BE2C (cell line): ENCODE data around the gene LARP1B.
"Not testable (repeated sequence)": the region's sequence is repeated elsewhere in the genome, so short reads cannot be mapped to it uniquely, and the experiment has no call there.

Experiments
- DNase-seq: peaks from one replicate; pipeline ENCODE4 v3.0.0-alpha.2; 2020
- H3K27me3 ChIP-seq: fragments of 250-450 bp; sonication (Bioruptor Pico); 2 replicates; pipeline ENCODE4 v1.5.1; 2020; ENCODE audit warnings: mild to moderate bottlenecking
- H3K36me3 ChIP-seq: fragments of 250-450 bp; sonication (Bioruptor Pico); 2 replicates; pipeline ENCODE4 v1.5.1; 2020; ENCODE audit warnings: mild to moderate bottlenecking
- H3K4me1 ChIP-seq: fragments of 250-450 bp; sonication (Bioruptor Pico); 2 replicates; pipeline ENCODE4 v1.5.1; 2020
- H3K4me3 ChIP-seq: 2 replicates; pipeline ENCODE4 v1.5.1; 2011; ENCODE audit warnings: low read depth, low read length
- H3K9me3 ChIP-seq: fragments of 250-450 bp; sonication (Bioruptor Pico); 2 replicates; pipeline ENCODE4 v1.5.1; 2020
- CTCF ChIP-seq: IDR thresholded peaks from 2 replicates; pipeline ENCODE4 v1.5.1; 2012; ENCODE audit warnings: mild to moderate bottlenecking, low read depth, low read length

LARP1B gene

DNA sequence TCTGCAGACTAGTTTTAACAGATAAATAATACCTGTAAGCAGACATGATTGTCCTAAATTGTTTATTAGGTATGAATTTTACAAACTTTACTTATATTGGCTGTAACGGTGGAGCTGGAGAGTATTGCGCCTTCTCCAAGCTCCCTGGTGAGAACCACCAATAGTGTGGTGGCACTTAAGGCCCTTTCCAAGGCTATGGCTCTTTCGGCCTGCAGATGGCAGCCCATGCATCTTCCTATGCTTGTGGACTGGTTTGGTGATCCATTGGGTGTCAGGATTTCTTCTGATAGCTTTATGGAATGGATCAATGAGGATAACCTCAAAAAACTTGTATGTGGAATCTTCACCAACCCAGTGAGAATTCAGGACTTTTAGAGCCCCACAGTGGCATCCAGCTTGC lies 7.8 kb downstream of the LARP1B start:
- Histone ChIP-seq H3K9me3 (no peaks in the 10 kb centered on the region), H3K36me3 (no peaks in the 10 kb centered on the region), H3K4me3 (no peak overlapping the region), H3K27me3 (no peaks in the 10 kb centered on the region), H3K4me1 (no peaks in the 10 kb centered on the region)
- TF ChIP-seq CTCF = peak; percentile 76
- peak; percentile 53 for DNase-seq

- no peak for TF ChIP-seq CTCF
- Histone ChIP-seq H3K27me3 (no peaks in the 10 kb centered on the region), H3K4me1 (no peaks in the 10 kb centered on the region), H3K9me3 (no peaks in the 10 kb centered on the region), H3K36me3 (peaks cover 6% of the 10 kb centered on the region; the same call in 1 of the 2 replicates), H3K4me3 (no peak overlapping the region)
- no peak for DNase-seq
Observed at GRCh38 chr4:128076464-128076863, 15.4 kb downstream of the LARP1B start.

DNA sequence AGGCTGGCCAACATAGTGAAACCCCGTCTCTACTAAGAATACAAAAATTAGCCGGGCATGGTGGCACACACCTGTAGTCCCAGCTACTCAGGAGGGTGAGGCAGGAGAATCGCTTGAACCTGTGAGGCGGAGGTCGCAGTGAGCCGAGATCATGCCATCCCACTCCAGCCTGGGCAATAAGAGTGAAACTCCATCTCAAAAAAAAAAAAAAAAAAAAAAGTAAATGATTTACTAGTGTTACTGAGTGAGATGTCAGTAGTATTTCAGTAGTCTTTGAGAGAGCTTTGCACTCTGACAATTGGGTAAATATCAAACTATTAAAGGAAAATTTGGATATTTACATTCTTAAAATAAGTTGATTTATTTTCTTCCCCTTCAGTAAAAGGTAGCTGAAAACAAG lies 34.2 kb downstream of the LARP1B start:
- not testable (repeated sequence) for H3K27me3 ChIP-seq, H3K4me3 ChIP-seq, H3K4me1 ChIP-seq, DNase-seq, H3K9me3 ChIP-seq, H3K36me3 ChIP-seq

GRCh38 chr4:128107766-128108165 lies 46.7 kb downstream of the LARP1B start:
- H3K4me3 ChIP-seq = no peak overlapping the region
- no peaks in the 10 kb centered on the region for H3K4me1 ChIP-seq
- H3K9me3 ChIP-seq = no peaks in the 10 kb centered on the region
- no peak for TF ChIP-seq CTCF
- no peak for DNase-seq
- H3K27me3 ChIP-seq = no peaks in the 10 kb centered on the region
- H3K36me3 ChIP-seq = peaks cover 1% of the 10 kb centered on the region

GRCh38 chr4:128123036-128123435 lies 61.9 kb downstream of the LARP1B start:
- no peak for DNase-seq
- no peak for TF ChIP-seq CTCF
- Histone ChIP-seq H3K27me3 (no peaks in the 10 kb centered on the region), H3K36me3 (no peaks in the 10 kb centered on the region; the same call in 1 of the 2 replicates), H3K9me3 (no peaks in the 10 kb centered on the region), H3K4me1 (no peaks in the 10 kb centered on the region), H3K4me3 (no peak overlapping the region)

DNA sequence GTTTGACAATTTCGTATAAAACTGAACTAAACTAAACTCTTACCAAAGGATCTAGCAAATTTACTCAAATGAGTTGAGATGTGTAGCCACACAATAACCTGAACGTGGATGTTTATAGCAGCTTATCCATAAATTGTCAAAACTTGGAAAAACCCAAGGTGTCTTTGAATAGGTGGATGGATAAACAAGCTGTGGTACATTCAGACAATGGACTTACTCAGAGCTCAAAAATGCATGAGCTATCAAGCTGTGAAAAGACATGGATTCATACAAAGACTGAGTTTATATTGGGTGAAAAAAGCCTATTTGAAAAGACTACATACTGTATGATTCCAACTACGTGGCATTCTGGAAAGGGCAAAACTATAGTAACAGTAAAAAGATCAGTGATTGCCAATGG lies 69.5 kb downstream of the LARP1B start:
- no peaks in the 10 kb centered on the region for H3K9me3 ChIP-seq

More for the DNA sequence above, 69.5 kb downstream of the LARP1B start:
- no peak overlapping the region for H3K4me3 ChIP-seq
- TF ChIP-seq CTCF = no peak
- no peaks in the 10 kb centered on the region for H3K36me3 ChIP-seq
- H3K4me1 ChIP-seq = no peaks in the 10 kb centered on the region
- no peaks in the 10 kb centered on the region for H3K27me3 ChIP-seq
- DNase-seq = no peak
